ENCODE measurements around the gene GRK4.
"Not testable (repeated sequence)": the region's sequence is repeated elsewhere in the genome, so short reads cannot be mapped to it uniquely, and the experiment has no call there.

Gene GRK4

GRCh38 chr4:2981256-2981819, 18.0 kb downstream of the GRK4 start:
- no peak overlapping the region for H3K4me3 ChIP-seq (ENCODE audit: low read length)
- TF ChIP-seq CTCF (conservative IDR thresholded peaks at IDR 0.05; ENCODE audit: low read length): no peak
- no peak for DNase-seq (ENCODE audit: low read depth)

GRCh38 chr4:2982012-2982411, 18.6 kb downstream of the GRK4 start:
- no peak overlapping the region for H3K4me3 ChIP-seq (ENCODE audit: low read length)
- TF ChIP-seq CTCF (conservative IDR thresholded peaks at IDR 0.05; ENCODE audit: low read length): no peak
- no peak for DNase-seq (ENCODE audit: low read depth)

GRCh38 chr4:2983715-2984114, 20.3 kb downstream of the GRK4 start:
- not testable (repeated sequence) for DNase-seq (ENCODE audit: low read depth); H3K4me3 ChIP-seq (ENCODE audit: low read length)

- no peak for DNase-seq (ENCODE audit: low read depth)
- H3K4me3 ChIP-seq (ENCODE audit: low read length): no peak overlapping the region
- no peak for TF ChIP-seq CTCF (conservative IDR thresholded peaks at IDR 0.05; ENCODE audit: low read length)
These were observed 27.9 kb downstream of the GRK4 start for GRCh38 chr4:2991243-2991642.

GRCh38 chr4:2994917-2995316, 31.5 kb downstream of the GRK4 start:
- no peak overlapping the region for H3K4me3 ChIP-seq (ENCODE audit: low read length)
- TF ChIP-seq CTCF (conservative IDR thresholded peaks at IDR 0.05; ENCODE audit: low read length): no peak
- DNase-seq (ENCODE audit: low read depth): no peak

GRCh38 chr4:2995546-2996265, 32.3 kb downstream of the GRK4 start:
- DNase-seq (ENCODE audit: low read depth): no peak
- no peak for TF ChIP-seq CTCF (conservative IDR thresholded peaks at IDR 0.05; ENCODE audit: low read length)
- no peak overlapping the region for H3K4me3 ChIP-seq (ENCODE audit: low read length)

- no peak for TF ChIP-seq CTCF (conservative IDR thresholded peaks at IDR 0.05; ENCODE audit: low read length)
- no peak for DNase-seq (ENCODE audit: low read depth)
- no peak overlapping the region for H3K4me3 ChIP-seq (ENCODE audit: low read length)
These were observed 33.0 kb downstream of the GRK4 start for GRCh38 chr4:2996415-2996814.

Data from AG10803 (cell line).